HL-60 (cell line): ENCODE data around the gene CDCA4.

Experiments used
- DNase-seq, 2 experiments: peaks; one replicate each; pipeline ENCODE4 v3.0.0-alpha.2; 2010 to 2020; ENCODE audit warnings: low read depth in 1 of 2, low spot score in 1 of 2
- H3K27ac ChIP-seq: fragments of 250-450 bp; sonication (Bioruptor Pico); replicated peaks from 2 replicates; pipeline ENCODE4 v1.5.1; 2020; ENCODE audit warnings: mild to moderate bottlenecking, moderate library complexity
- H3K27me3 ChIP-seq: fragments of 250-450 bp; sonication (Bioruptor Pico); 2 replicates; pipeline ENCODE4 v1.5.1; 2021; ENCODE audit warnings: mild to moderate bottlenecking, moderate library complexity; ENCODE audit not compliant: insufficient read depth, poor library complexity, severe bottlenecking
- H3K4me3 ChIP-seq: replicated peaks from 2 replicates; pipeline ENCODE4 v1.5.1; 2011; ENCODE audit warnings: mild to moderate bottlenecking, control low read depth, low read length; ENCODE audit not compliant: insufficient read depth
- GABPA ChIP-seq: IDR thresholded peaks from 2 replicates; pipeline ENCODE4 v1.6.1; 2012; ENCODE audit warnings: low read depth
- POLR2AphosphoS5 ChIP-seq: IDR thresholded peaks from 2 replicates; pipeline ENCODE4 v1.6.1; 2012; ENCODE audit warnings: low read depth
- SPI1 ChIP-seq: IDR thresholded peaks from 2 replicates; pipeline ENCODE4 v1.6.1; 2012; ENCODE audit warnings: low read depth, mild to moderate bottlenecking, borderline replicate concordance
- TF ChIP-seq, protein P1 (sequence below): IDR thresholded peaks from one replicate; pipeline ENCODE4 v1.5.1; 2011; ENCODE audit warnings: low read length, control low read depth, inconsistent platforms; ENCODE audit not compliant: insufficient read depth
- TF ChIP-seq, protein P2 (sequence below): IDR thresholded peaks from 2 replicates; pipeline ENCODE4 v1.6.1; 2012; ENCODE audit warnings: low read depth; ENCODE audit not compliant: insufficient replicate concordance

Gene CDCA4

DNA sequence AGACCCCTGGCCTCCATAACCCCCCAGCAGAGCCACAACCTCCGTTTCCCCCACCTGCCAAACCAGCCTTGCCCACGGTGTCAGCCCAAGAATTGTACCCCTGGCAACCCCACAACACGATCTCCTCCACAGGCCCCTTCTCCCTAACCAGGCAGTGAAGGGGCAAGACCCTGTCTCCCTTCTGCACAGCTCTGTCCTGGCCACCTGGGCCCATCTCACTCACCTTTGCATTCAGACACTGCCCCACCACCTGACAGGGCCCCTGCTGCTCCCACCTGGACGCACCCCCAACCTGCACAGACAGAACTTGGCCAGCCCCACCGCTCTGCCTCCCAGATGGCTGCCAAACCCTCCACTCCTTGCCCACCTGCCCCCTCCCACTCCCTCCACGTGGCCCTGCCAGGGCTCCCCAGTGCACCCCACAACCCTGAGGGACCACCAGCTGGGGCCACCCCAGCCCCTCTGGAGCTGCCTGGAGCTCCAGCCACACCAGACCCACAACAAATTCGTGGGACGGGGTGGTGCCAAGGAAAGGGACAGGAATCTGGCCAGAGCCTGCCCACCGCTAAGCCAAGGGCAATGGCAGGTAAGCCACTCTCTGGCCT is 54.5 kb downstream of the CDCA4 start:
- no peak overlapping the region for H3K27ac ChIP-seq
- TF ChIP-seq, protein P1, sequence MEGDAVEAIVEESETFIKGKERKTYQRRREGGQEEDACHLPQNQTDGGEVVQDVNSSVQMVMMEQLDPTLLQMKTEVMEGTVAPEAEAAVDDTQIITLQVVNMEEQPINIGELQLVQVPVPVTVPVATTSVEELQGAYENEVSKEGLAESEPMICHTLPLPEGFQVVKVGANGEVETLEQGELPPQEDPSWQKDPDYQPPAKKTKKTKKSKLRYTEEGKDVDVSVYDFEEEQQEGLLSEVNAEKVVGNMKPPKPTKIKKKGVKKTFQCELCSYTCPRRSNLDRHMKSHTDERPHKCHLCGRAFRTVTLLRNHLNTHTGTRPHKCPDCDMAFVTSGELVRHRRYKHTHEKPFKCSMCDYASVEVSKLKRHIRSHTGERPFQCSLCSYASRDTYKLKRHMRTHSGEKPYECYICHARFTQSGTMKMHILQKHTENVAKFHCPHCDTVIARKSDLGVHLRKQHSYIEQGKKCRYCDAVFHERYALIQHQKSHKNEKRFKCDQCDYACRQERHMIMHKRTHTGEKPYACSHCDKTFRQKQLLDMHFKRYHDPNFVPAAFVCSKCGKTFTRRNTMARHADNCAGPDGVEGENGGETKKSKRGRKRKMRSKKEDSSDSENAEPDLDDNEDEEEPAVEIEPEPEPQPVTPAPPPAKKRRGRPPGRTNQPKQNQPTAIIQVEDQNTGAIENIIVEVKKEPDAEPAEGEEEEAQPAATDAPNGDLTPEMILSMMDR: no peak
- no peak for TF ChIP-seq SPI1
- no peak for TF ChIP-seq GABPA
- TF ChIP-seq, protein P2, sequence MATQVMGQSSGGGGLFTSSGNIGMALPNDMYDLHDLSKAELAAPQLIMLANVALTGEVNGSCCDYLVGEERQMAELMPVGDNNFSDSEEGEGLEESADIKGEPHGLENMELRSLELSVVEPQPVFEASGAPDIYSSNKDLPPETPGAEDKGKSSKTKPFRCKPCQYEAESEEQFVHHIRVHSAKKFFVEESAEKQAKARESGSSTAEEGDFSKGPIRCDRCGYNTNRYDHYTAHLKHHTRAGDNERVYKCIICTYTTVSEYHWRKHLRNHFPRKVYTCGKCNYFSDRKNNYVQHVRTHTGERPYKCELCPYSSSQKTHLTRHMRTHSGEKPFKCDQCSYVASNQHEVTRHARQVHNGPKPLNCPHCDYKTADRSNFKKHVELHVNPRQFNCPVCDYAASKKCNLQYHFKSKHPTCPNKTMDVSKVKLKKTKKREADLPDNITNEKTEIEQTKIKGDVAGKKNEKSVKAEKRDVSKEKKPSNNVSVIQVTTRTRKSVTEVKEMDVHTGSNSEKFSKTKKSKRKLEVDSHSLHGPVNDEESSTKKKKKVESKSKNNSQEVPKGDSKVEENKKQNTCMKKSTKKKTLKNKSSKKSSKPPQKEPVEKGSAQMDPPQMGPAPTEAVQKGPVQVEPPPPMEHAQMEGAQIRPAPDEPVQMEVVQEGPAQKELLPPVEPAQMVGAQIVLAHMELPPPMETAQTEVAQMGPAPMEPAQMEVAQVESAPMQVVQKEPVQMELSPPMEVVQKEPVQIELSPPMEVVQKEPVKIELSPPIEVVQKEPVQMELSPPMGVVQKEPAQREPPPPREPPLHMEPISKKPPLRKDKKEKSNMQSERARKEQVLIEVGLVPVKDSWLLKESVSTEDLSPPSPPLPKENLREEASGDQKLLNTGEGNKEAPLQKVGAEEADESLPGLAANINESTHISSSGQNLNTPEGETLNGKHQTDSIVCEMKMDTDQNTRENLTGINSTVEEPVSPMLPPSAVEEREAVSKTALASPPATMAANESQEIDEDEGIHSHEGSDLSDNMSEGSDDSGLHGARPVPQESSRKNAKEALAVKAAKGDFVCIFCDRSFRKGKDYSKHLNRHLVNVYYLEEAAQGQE: no peak
- no peak for TF ChIP-seq POLR2AphosphoS5
- H3K4me3 ChIP-seq: no peak overlapping the region
- DNase-seq: no peak
- H3K27me3 ChIP-seq: peaks cover 43% of the 10 kb centered on the region

DNA sequence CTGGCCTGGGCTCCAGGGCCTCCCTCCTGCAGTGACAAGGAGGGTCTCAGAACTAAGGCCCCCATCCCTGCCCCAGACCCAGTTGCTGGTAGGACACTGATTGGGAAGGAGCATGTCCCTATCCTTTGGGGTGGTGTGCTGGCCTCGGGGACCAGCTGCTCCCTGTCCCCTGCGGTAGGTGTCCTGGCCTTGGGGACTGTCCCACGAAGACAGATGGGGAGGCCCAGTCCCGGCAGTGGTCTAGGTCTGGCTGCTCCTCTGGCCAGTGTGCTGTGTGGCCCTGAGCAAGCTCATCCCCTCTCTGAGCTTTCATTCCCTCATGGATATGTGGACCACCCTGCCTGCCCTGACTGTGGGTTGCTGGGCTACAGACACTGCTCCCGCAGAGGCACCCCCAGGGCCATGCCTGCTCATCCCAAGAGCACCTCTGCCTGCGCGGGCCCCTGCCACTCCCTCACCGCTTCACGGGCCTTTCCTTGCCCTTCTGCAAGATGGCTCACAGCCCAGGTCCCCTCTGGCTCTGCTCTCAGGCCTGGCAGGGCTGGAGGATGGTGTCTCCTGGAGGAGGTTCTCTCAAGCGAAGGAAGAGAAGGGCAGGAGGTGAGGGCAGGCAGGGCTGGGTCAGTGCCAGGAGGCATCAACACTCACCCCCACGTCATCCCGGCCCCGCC is 55.2 kb downstream of the CDCA4 start:
- no peak for DNase-seq
- Histone ChIP-seq H3K27me3 (peaks cover 43% of the 10 kb centered on the region), H3K27ac (no peak overlapping the region), H3K4me3 (no peak overlapping the region)
- no peak for TF ChIP-seq POLR2AphosphoS5
- TF ChIP-seq, protein P1: no peak
- TF ChIP-seq, protein P2: no peak
- TF ChIP-seq GABPA: no peak
- TF ChIP-seq SPI1: no peak

DNA sequence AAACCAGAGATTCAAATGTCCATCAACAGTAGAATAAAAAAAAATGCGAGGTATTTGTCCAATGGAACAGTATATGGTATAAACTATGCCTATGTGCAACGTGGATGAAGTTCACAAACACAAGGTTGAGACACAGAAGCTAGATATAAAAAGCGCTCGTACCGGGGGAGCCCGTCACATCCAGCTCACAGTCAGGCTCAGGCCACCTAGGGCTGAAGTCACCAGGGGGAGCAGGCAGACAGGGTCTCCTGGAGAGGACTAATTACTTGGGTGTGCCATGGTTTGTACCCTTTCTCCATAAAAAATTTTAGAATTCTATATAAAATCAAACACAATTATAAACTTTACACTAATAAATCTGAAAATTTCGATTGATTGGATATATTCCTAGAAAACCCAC is 56.3 kb downstream of the CDCA4 start:
- no peak overlapping the region for H3K27ac ChIP-seq
- peaks cover 39% of the 10 kb centered on the region for H3K27me3 ChIP-seq
- no peak overlapping the region for H3K4me3 ChIP-seq
- TF ChIP-seq, protein P1: no peak
- TF ChIP-seq SPI1 (no peak), GABPA (no peak), POLR2AphosphoS5 (no peak)
- TF ChIP-seq, protein P2: no peak
- no peak for DNase-seq
